ENCODE data around the gene SIGMAR1. TPM values are rescaled to one million over a fixed set of nuclear protein-coding genes. Genes with fewer than 3 reads are reported as not detected.

The SIGMAR1 gene
- total RNA-seq, 3 donors from 2014 or later (not counting 1 experiment from before 2014, with no cell fraction given), result 22.1 to 29.8 (median 23.0) TPM

DNA sequence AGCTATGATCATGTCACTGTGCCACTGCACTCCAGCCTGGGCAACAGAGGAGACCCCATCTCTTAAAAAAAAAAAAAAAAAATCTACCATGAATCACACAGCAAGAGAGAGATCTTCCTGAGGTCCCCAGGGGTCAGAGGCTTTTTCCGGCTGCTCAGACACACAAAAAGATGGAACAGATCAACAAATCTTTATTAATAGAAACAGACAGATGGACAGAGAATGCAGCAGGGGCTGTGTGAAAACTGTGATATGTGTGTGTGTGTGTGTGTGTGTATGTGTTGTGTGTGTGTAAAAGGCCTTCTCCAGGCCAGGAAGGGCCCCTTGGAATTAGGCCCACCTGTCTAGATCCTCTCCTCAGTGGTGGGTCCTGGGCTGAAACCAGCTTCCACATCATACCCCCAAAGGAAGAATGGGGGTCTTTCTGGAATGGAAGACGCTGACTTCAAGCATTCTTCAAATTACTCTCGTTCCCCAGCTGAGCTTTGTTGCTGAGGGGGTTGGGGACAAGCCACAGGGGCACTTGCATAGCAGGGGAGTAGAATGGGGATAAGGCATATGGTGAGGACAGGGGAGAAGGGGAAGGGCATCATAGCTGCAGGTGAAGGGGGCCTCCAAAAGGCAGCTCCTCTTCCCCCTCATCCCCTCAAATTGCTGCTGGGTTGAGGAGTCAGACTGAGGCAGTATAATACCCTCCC is 2.9 kb downstream of the SIGMAR1 start:
- H3K4me1 ChIP-seq (ENCODE audit: control insufficient read depth, insufficient read depth, low read length), result peaks cover 30% of the 10 kb centered on the region
- no peak overlapping the region for H3K27ac ChIP-seq (ENCODE audit: low read length)
- H3K27me3 ChIP-seq (ENCODE audit: control insufficient read depth, insufficient read depth, low read length), result peaks cover 5% of the 10 kb centered on the region
- peaks cover 11 to 12% of the 10 kb centered on the region in 2 donors for H3K27me3 Mint-ChIP-seq (ENCODE audit: low read depth in 2 of 2)
- H3K36me3 Mint-ChIP-seq, result no peaks in the 10 kb centered on the region
- intact Hi-C loops (cut with micrococcal nuclease), result loop anchor here (1.0 to 5.0 kb wide), 5 partner anchors 14 to 197 kb away; partner anchors contain the start of gene DCTN3
- no peaks in the 10 kb centered on the region for H3K9me3 ChIP-seq (ENCODE audit: control insufficient read depth, insufficient read depth, low read length)
- peaks cover 5% of the 10 kb centered on the region for H3K36me3 ChIP-seq (ENCODE audit: control insufficient read depth, insufficient read depth, low read length)
- H3K9me3 Mint-ChIP-seq, result no peaks in the 10 kb centered on the region
- H3K4me1 Mint-ChIP-seq, result peaks cover 17 to 39% of the 10 kb centered on the region in 2 donors
- H3K27ac Mint-ChIP-seq, result no peak overlapping the region
- no peak overlapping the region for H3K4me3 Mint-ChIP-seq
- TF ChIP-seq, protein P1, sequence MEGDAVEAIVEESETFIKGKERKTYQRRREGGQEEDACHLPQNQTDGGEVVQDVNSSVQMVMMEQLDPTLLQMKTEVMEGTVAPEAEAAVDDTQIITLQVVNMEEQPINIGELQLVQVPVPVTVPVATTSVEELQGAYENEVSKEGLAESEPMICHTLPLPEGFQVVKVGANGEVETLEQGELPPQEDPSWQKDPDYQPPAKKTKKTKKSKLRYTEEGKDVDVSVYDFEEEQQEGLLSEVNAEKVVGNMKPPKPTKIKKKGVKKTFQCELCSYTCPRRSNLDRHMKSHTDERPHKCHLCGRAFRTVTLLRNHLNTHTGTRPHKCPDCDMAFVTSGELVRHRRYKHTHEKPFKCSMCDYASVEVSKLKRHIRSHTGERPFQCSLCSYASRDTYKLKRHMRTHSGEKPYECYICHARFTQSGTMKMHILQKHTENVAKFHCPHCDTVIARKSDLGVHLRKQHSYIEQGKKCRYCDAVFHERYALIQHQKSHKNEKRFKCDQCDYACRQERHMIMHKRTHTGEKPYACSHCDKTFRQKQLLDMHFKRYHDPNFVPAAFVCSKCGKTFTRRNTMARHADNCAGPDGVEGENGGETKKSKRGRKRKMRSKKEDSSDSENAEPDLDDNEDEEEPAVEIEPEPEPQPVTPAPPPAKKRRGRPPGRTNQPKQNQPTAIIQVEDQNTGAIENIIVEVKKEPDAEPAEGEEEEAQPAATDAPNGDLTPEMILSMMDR (IDR thresholded peaks at IDR 0.05), result no peak
- DNase-seq, result no peak
- no peak overlapping the region for H3K4me3 ChIP-seq (ENCODE audit: low read length)
- no peak for ATAC-seq
- WGBS (ENCODE audit: insufficient coverage), result 94% methylated on average over 3 of the region's 3 CpGs

DNA sequence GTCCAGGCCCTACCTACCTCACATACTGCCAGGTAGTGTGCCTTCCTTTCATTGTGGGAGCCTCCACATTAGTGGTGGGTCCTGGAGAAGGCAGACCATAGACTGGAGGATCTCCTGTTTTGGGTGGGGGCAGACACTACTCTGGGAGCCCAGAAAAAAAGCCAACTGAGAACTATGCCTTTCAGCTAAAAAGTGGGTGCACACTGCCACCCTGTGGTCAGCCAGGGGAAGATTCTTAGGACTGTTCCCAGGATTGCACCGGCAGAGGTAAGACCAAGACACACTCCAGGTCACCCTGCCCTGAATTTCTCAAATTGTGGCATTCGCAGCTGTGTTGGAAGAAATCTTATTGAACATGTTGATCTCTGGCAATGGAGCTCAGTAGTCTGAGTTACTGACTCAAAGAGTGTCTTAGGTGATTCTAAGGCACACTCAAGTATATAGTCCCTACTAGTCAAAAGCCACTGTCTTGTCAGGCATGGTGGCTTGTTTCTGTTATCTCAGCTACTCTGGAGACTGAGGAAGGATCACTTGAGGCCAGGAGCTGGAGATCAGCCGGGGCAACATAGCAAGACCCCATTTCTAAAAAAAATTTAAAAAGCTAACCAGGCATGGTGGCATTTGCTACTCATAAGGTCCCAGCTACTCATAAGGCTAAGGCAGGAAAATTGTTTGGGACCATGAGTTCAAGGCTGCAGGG is 3.6 kb downstream of the SIGMAR1 start:
- Histone ChIP-seq H3K27me3 (ENCODE audit: control insufficient read depth, insufficient read depth, low read length) (peaks cover 11% of the 10 kb centered on the region), H3K4me3 (ENCODE audit: low read length) (no peak overlapping the region), H3K27ac (ENCODE audit: low read length) (no peak overlapping the region), H3K36me3 (ENCODE audit: control insufficient read depth, insufficient read depth, low read length) (peaks cover 5% of the 10 kb centered on the region), H3K9me3 (ENCODE audit: control insufficient read depth, insufficient read depth, low read length) (no peaks in the 10 kb centered on the region), H3K4me1 (ENCODE audit: control insufficient read depth, insufficient read depth, low read length) (peaks cover 34% of the 10 kb centered on the region)
- H3K27ac Mint-ChIP-seq, result no peak overlapping the region
- no peaks in the 10 kb centered on the region for H3K9me3 Mint-ChIP-seq
- peak overlapping the region; percentile 35 for H3K4me3 Mint-ChIP-seq
- ATAC-seq (peak; percentile 27 to 48 (median 28)), DNase-seq (peak; percentile 71 to 87)
- intact Hi-C loops (cut with micrococcal nuclease), result loop anchor here (1.0 kb wide), 4 partner anchors 14 to 197 kb away; partner anchors contain the start of gene DCTN3
- 31% methylated on average over 3 of the region's 3 CpGs for WGBS (ENCODE audit: insufficient coverage)
- TF ChIP-seq, protein P1 (IDR thresholded peaks at IDR 0.05), result peak; percentile 87
- H3K36me3 Mint-ChIP-seq, result no peaks in the 10 kb centered on the region
- H3K27me3 Mint-ChIP-seq (ENCODE audit: low read depth in 2 of 2), result peaks cover 18 to 19% of the 10 kb centered on the region in 2 donors
- H3K4me1 Mint-ChIP-seq, result peaks cover 22 to 46% of the 10 kb centered on the region in 2 donors

GRCh38 chr9:34633166-34633565 is 4.4 kb downstream of the SIGMAR1 start:
- TF ChIP-seq, protein P1 (IDR thresholded peaks at IDR 0.05), result no peak
- peaks cover 7% of the 10 kb centered on the region for H3K36me3 Mint-ChIP-seq
- 89% methylated on average over 4 of the region's 5 CpGs for WGBS (ENCODE audit: insufficient coverage)
- H3K27me3 Mint-ChIP-seq (ENCODE audit: low read depth in 2 of 2), result peaks cover 24 to 27% of the 10 kb centered on the region in 2 donors
- no peak for ATAC-seq
- no peaks in the 10 kb centered on the region for H3K9me3 Mint-ChIP-seq
- H3K27ac Mint-ChIP-seq, result no peak overlapping the region
- Histone ChIP-seq H3K27me3 (ENCODE audit: control insufficient read depth, insufficient read depth, low read length) (peaks cover 11% of the 10 kb centered on the region), H3K36me3 (ENCODE audit: control insufficient read depth, insufficient read depth, low read length) (peaks cover 5% of the 10 kb centered on the region), H3K27ac (ENCODE audit: low read length) (no peak overlapping the region), H3K4me3 (ENCODE audit: low read length) (no peak overlapping the region), H3K9me3 (ENCODE audit: control insufficient read depth, insufficient read depth, low read length) (no peaks in the 10 kb centered on the region), H3K4me1 (ENCODE audit: control insufficient read depth, insufficient read depth, low read length) (peaks cover 34% of the 10 kb centered on the region)
- H3K4me1 Mint-ChIP-seq, result peaks cover 22 to 45% of the 10 kb centered on the region in 2 donors
- DNase-seq, result no peak
- intact Hi-C loops (cut with micrococcal nuclease), result no loop called here
- H3K4me3 Mint-ChIP-seq, result no peak overlapping the region

Measured in natural killer cell (primary cell).